NT2/D1 (cell line): ENCODE data around the gene SERTAD2.

Experiments used
- YY1 ChIP-seq: IDR thresholded peaks from 2 replicates; pipeline ENCODE4 v1.6.1; 2011; ENCODE audit not compliant: insufficient read length, insufficient read depth
- ZNF274 ChIP-seq: IDR thresholded peaks from 2 replicates; pipeline ENCODE4 v1.6.1; 2011; ENCODE audit warnings: mild to moderate bottlenecking, low read depth, low read length

DNA sequence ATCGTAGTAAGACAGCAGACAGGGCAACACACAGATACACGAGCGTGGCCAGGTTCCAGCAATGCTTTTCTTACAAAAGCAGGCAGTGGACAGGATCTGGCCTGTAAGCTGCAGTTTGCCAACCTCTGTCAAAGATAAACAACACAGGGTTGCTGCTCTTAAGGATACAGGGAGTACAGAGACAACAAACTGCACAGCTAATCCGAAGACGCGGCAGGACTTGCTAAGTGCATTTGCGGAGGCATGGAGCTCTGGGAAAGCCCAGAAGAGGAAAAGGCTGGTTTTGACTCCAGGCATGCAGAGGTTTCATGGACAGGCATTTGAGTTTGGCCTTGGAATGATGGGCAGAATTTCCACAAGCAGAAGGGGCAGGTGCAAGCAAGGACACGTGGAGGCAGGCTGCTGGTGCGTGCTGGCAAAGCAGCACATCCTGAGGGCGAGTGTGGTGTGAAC lies 24.4 kb downstream of the SERTAD2 start:
- TF ChIP-seq ZNF274 (no peak), YY1 (no peak)
